SKM-1 (cell line): ENCODE results near the gene IMPA2.
A peak's percentile ranks its signal among the peaks of the same experiment; 100 is the strongest.
"Not testable (repeated sequence)": the region's sequence is repeated elsewhere in the genome, so short reads cannot be mapped to it uniquely, and the experiment has no call there.

Experiments used
- DNase-seq: peaks from one replicate; lab custom pipeline; 2025; ENCODE audit not compliant: unreplicated experiment; lab: John Stamatoyannopoulos, UW

Gene IMPA2

GRCh38 chr18:11981192-11981542, at the start of gene IMPA2:
Gene IMPA2, plus strand, starts transcription at chr18:11981507. Its CDS starts 163 bp downstream, at chr18:11981670.
- DNase-seq, result no peak

GRCh38 chr18:11932393-11932792, 48.9 kb upstream of the IMPA2 start:
- DNase-seq, result no peak

GRCh38 chr18:11937874-11938478, 43.3 kb upstream of the IMPA2 start:
- DNase-seq, result peak; percentile 44

GRCh38 chr18:11940956-11941355, 40.4 kb upstream of the IMPA2 start:
- no peak for DNase-seq

- DNase-seq, result no peak
Measured at GRCh38 chr18:11943551-11943950, 37.8 kb upstream of the IMPA2 start.

GRCh38 chr18:11944252-11944651, 37.1 kb upstream of the IMPA2 start:
- no peak for DNase-seq

GRCh38 chr18:11944786-11945185, 36.5 kb upstream of the IMPA2 start:
- no peak for DNase-seq

- not testable (repeated sequence) for DNase-seq
Measured at GRCh38 chr18:11945834-11946659, 35.3 kb upstream of the IMPA2 start.

GRCh38 chr18:11946756-11947155, 34.6 kb upstream of the IMPA2 start:
- peak; percentile 33 for DNase-seq

GRCh38 chr18:11947214-11948191, 33.8 kb upstream of the IMPA2 start:
- DNase-seq, result peak; percentile 80

- DNase-seq, result no peak
Measured at GRCh38 chr18:11948852-11949523, 32.3 kb upstream of the IMPA2 start.

GRCh38 chr18:11950824-11951223, 30.5 kb upstream of the IMPA2 start:
- no peak for DNase-seq

- no peak for DNase-seq
Measured at GRCh38 chr18:11951390-11951851, 29.9 kb upstream of the IMPA2 start.

- no peak for DNase-seq
Measured at GRCh38 chr18:11953113-11953512, 28.2 kb upstream of the IMPA2 start.

- DNase-seq, result peak; percentile 41
Measured at GRCh38 chr18:11955239-11956029, 25.9 kb upstream of the IMPA2 start.

GRCh38 chr18:11956371-11957308, 24.7 kb upstream of the IMPA2 start:
- no peak for DNase-seq

- DNase-seq, result no peak
Measured at GRCh38 chr18:11957636-11958035, 23.7 kb upstream of the IMPA2 start.

- DNase-seq, result not testable (repeated sequence)
Measured at GRCh38 chr18:11959651-11960050, 21.7 kb upstream of the IMPA2 start.
